ENCODE results near the gene INTS11. TPM values are rescaled to one million over a fixed set of nuclear protein-coding genes. Genes with fewer than 3 reads are reported as not detected.

INTS11 gene
- total and polyA plus RNA-seq, 2 of the 13 experiments (the other 11 are each of a cell fraction or from before 2014, with no cell fraction given) = 52.8 to 94.8 TPM

- TF ChIP-seq ZBTB34 (CRISPR knock-in tag; IDR thresholded peaks at IDR 0.05) = no peak
- no peak for TF ChIP-seq SOX5 (CRISPR knock-in tag; IDR thresholded peaks at IDR 0.05; ENCODE audit: borderline replicate concordance)
- TF ChIP-seq GATAD2A (CRISPR knock-in tag; IDR thresholded peaks at IDR 0.05) = no peak
- TF ChIP-seq NPAS2 (CRISPR knock-in tag; IDR thresholded peaks at IDR 0.05; ENCODE audit: borderline replicate concordance) = no peak
- TF ChIP-seq ZNF230 (CRISPR knock-in tag; IDR thresholded peaks at IDR 0.05) = no peak
- no peak for TF ChIP-seq TBX3 (IDR thresholded peaks at IDR 0.05; ENCODE audit: borderline replicate concordance)
- no peak for TF ChIP-seq MATR3 (CRISPR knock-in tag; IDR thresholded peaks at IDR 0.05)
- TF ChIP-seq ZNF382 (CRISPR knock-in tag; IDR thresholded peaks at IDR 0.05; ENCODE audit: borderline replicate concordance) = no peak
- TF ChIP-seq RCOR2 (CRISPR knock-in tag; IDR thresholded peaks at IDR 0.05) = no peak
- no peak for TF ChIP-seq ZNF577 (CRISPR knock-in tag; IDR thresholded peaks at IDR 0.05; ENCODE audit: borderline replicate concordance, low read depth)
- TF ChIP-seq HMGA1 (CRISPR knock-in tag; conservative IDR thresholded peaks at IDR 0.05) = no peak
- no peak for TF ChIP-seq ZNF816 (CRISPR knock-in tag; IDR thresholded peaks at IDR 0.05; ENCODE audit: borderline replicate concordance)
- TF ChIP-seq ZNF674 (CRISPR knock-in tag; IDR thresholded peaks at IDR 0.05; ENCODE audit: low read depth) = no peak
- no peak for TF ChIP-seq ZNF160 (CRISPR knock-in tag; IDR thresholded peaks at IDR 0.05)
- TF ChIP-seq RNF219 (CRISPR knock-in tag; IDR thresholded peaks at IDR 0.05) = no peak
- no peak for TF ChIP-seq SRY (CRISPR knock-in tag; IDR thresholded peaks at IDR 0.05)
- TF ChIP-seq DNMT1 (CRISPR knock-in tag; IDR thresholded peaks at IDR 0.05) = no peak
- no peak for TF ChIP-seq ZNF703 (CRISPR knock-in tag; IDR thresholded peaks at IDR 0.05; ENCODE audit: borderline replicate concordance)
- TF ChIP-seq ZNF143 (CRISPR knock-in tag; IDR thresholded peaks at IDR 0.05) = no peak
- no peak for TF ChIP-seq ZNF713 (CRISPR knock-in tag; IDR thresholded peaks at IDR 0.05)
- no peak for TF ChIP-seq ELF3 (CRISPR knock-in tag; IDR thresholded peaks at IDR 0.05)
- TF ChIP-seq PBX2 (CRISPR knock-in tag; IDR thresholded peaks at IDR 0.05) = no peak
- TF ChIP-seq FOSL2 (CRISPR knock-in tag; IDR thresholded peaks at IDR 0.05) = no peak
- TF ChIP-seq ZNF225 (CRISPR knock-in tag; IDR thresholded peaks at IDR 0.05) = 0 out of 2 replicates have a peak, but pooled peaks have one; percentile 5
- no peak; the same call in 1 of the 2 replicates for TF ChIP-seq HNF1B (CRISPR knock-in tag; IDR thresholded peaks at IDR 0.05)
- no peak for TF ChIP-seq HOXA7 (CRISPR knock-in tag; IDR thresholded peaks at IDR 0.05)
These were observed 1.0 kb upstream of the INTS11 start (continued) for GRCh38 chr1:1325288-1326074.
